A549 (cell line): ENCODE measurements around the gene TMEM108. TPM values are rescaled to one million over a fixed set of nuclear protein-coding genes. Genes with fewer than 3 reads are reported as not detected.

Experiments
- ATAC-seq, 2 experiments: fragments of 200-7000 bp in 1 of 2; fragments of >200 bp in 1 of 2; cut with Nextera tagmentation in 1 of 2; cut with Tn5 transposase in 1 of 2; 3 replicates each; pipeline versions ENCODE4 v1.8.0 to v1.9.1; 2018 to 2020; ENCODE audit warnings: mild to moderate bottlenecking in 1 of 2, moderate library complexity in 1 of 2
- CTCF ChIA-PET: fragments of 300-600 bp; sonication (Branson Sonifier 250); formaldehyde crosslinking; extraction: SDS; loops from one replicate; lab custom pipeline; 2021; ENCODE audit warnings: antibody characterized with exemption, inconsistent platforms; lab: Yijun Ruan, JAX
- POLR2A ChIA-PET: fragments of 350-600 bp; formaldehyde crosslinking; extraction: SDS; loops from one replicate; lab custom pipeline; 2021; ENCODE audit warnings: antibody characterized with exemption, inconsistent platforms; lab: Yijun Ruan, JAX
- DNase-seq, 2 experiments: peaks; one replicate each; pipeline versions ENCODE4 v3.0.0 to v3.0.0-alpha.2; 2011 to 2016; ENCODE audit warnings: low read depth in 1 of 2, low spot score in 1 of 2
- FAIRE-seq: peaks from 2 replicates; lab custom pipeline; 2011; peaks lifted over from hg19 to GRCh38; lab: Jason Lieb, UNC
- H3K27ac ChIP-seq, 2 experiments: fragments of >200 bp; sonication (Bioruptor Twin); formaldehyde crosslinking; 3 replicates each; pipeline ENCODE4 v1.5.1; 2016 to 2017
- H3K4me1 ChIP-seq: fragments of >200 bp; sonication (Bioruptor Twin); formaldehyde crosslinking; 3 replicates; pipeline ENCODE4 v1.6.1; 2016
- H3K4me2 ChIP-seq: fragments of >200 bp; sonication (Bioruptor Twin); formaldehyde crosslinking; 3 replicates; pipeline ENCODE4 v1.6.1; 2016
- H3K4me3 ChIP-seq: fragments of >200 bp; sonication (Bioruptor Twin); formaldehyde crosslinking; 3 replicates; pipeline ENCODE4 v1.5.1; 2016
- H3K9me3 ChIP-seq: fragments of >200 bp; sonication (Bioruptor Twin); formaldehyde crosslinking; 3 replicates; pipeline ENCODE4 v1.6.1; 2016
- BHLHE40 ChIP-seq: IDR thresholded peaks from 2 replicates; pipeline ENCODE4 v1.6.1; 2012; ENCODE audit warnings: low read depth, low read length, inconsistent platforms
- CBX2 ChIP-seq: fragments of 200-600 bp; sonication (generic); IDR thresholded peaks from 2 replicates; pipeline ENCODE4 v1.6.1; 2016; ENCODE audit warnings: low read depth, mild to moderate bottlenecking, borderline replicate concordance
- CHD4 ChIP-seq: fragments of 200-600 bp; sonication (generic); IDR thresholded peaks from 2 replicates; pipeline ENCODE4 v1.6.1; 2016; ENCODE audit warnings: antibody characterized with exemption, mild to moderate bottlenecking, borderline replicate concordance
- EHMT2 ChIP-seq: fragments of 200-600 bp; sonication (generic); IDR thresholded peaks from 2 replicates; pipeline ENCODE4 v1.6.1; 2016; ENCODE audit warnings: antibody characterized with exemption, low read depth, mild to moderate bottlenecking, moderate library complexity
- EP300 ChIP-seq, 2 experiments: fragments of >200 bp; sonication (Bioruptor Twin); formaldehyde crosslinking; IDR thresholded peaks; 2 replicates in 1 of 2; 3 replicates in 1 of 2; pipeline ENCODE4 v1.6.1; 2016 to 2017
- FOSL2 ChIP-seq, 2 experiments: fragments of 450-650 bp in 1 of 2; fragments of >200 bp in 1 of 2; sonication (Bioruptor Twin) in 1 of 2; formaldehyde crosslinking; IDR thresholded peaks; 2 replicates each; pipeline versions ENCODE4 v1.5.0 to v1.6.1; 2016 to 2020; ENCODE audit warnings: mild to moderate bottlenecking in 1 of 2, moderate library complexity in 1 of 2
- HDAC2 ChIP-seq: fragments of 200-600 bp; sonication (generic); IDR thresholded peaks from 2 replicates; pipeline ENCODE4 v1.6.1; 2016
- HOXA7 ChIP-seq: fragments of 250-450 bp; sonication (Bioruptor Pico); IDR thresholded peaks from 2 replicates; pipeline ENCODE4 v1.5.0; 2020; ENCODE audit warnings: mild to moderate bottlenecking, moderate library complexity
- HOXB13 ChIP-seq: fragments of 250-450 bp; sonication (Bioruptor Pico); IDR thresholded peaks from 2 replicates; pipeline ENCODE4 v1.5.0; 2020; ENCODE audit warnings: low read depth, mild to moderate bottlenecking, moderate library complexity
- HOXB5 ChIP-seq: fragments of 250-450 bp; sonication (Bioruptor Pico); IDR thresholded peaks from 2 replicates; pipeline ENCODE4 v1.5.0; 2020; ENCODE audit warnings: mild to moderate bottlenecking, moderate library complexity
- JUN ChIP-seq, 2 experiments: fragments of >200 bp; sonication (Bioruptor Twin); formaldehyde crosslinking; IDR thresholded peaks; 2 replicates in 1 of 2; 3 replicates in 1 of 2; pipeline ENCODE4 v1.6.1; 2016 to 2017
- JUNB ChIP-seq: fragments of >200 bp; sonication (Bioruptor Twin); formaldehyde crosslinking; IDR thresholded peaks from 2 replicates; pipeline ENCODE4 v1.6.1; 2016
- KDM1A ChIP-seq: fragments of 200-600 bp; sonication (generic); IDR thresholded peaks from 2 replicates; pipeline ENCODE4 v1.6.1; 2016; ENCODE audit warnings: low read depth, mild to moderate bottlenecking
- MAFK ChIP-seq: fragments of 450-650 bp; IDR thresholded peaks from 2 replicates; pipeline ENCODE4 v1.6.1; 2014; ENCODE audit not compliant: partially characterized antibody
- MYC ChIP-seq: IDR thresholded peaks from 2 replicates; pipeline ENCODE4 v1.6.1; 2012; ENCODE audit warnings: mild to moderate bottlenecking, inconsistent platforms, low read length, improper control_type of control experiment, borderline replicate concordance
- NFE2L2 ChIP-seq: fragments of 150-350 bp; conservative IDR thresholded peaks from 2 replicates; pipeline ENCODE4 v1.6.1; 2014; ENCODE audit warnings: low read length
- NR3C1 ChIP-seq: fragments of >200 bp; sonication (Bioruptor Twin); formaldehyde crosslinking; IDR thresholded peaks from 3 replicates; pipeline ENCODE4 v1.6.1; 2017
- POLR2AphosphoS2 ChIP-seq: conservative IDR thresholded peaks from 2 replicates; pipeline ENCODE4 v1.6.1; 2012; ENCODE audit warnings: low read length, improper control_type of control experiment, inconsistent platforms
- RAD21 ChIP-seq, 2 experiments: fragments of >200 bp in 1 of 2; sonication (Bioruptor Twin) in 1 of 2; formaldehyde crosslinking in 1 of 2; IDR thresholded peaks in 1 of 2; conservative IDR thresholded peaks in 1 of 2; 2 replicates in 1 of 2; 3 replicates in 1 of 2; pipeline ENCODE4 v1.6.1; 2012 to 2018; ENCODE audit warnings: inconsistent platforms in 1 of 2
- RARB ChIP-seq: fragments of 250-450 bp; sonication (Bioruptor Pico); IDR thresholded peaks from 2 replicates; pipeline ENCODE4 v1.8.0; 2021; ENCODE audit warnings: mild to moderate bottlenecking, moderate library complexity
- RFX5 ChIP-seq: fragments of 450-650 bp; IDR thresholded peaks from 2 replicates; pipeline ENCODE4 v1.7.1; 2014; ENCODE audit warnings: antibody characterized with exemption, mild to moderate bottlenecking, moderate library complexity
- RNF2 ChIP-seq: fragments of 200-600 bp; sonication (generic); IDR thresholded peaks from 2 replicates; pipeline ENCODE4 v1.6.1; 2016; ENCODE audit warnings: low read depth, mild to moderate bottlenecking, antibody characterized with exemption, moderate library complexity, borderline replicate concordance
- TFCP2L1 ChIP-seq: fragments of 250-450 bp; sonication (Bioruptor Pico); IDR thresholded peaks from 2 replicates; pipeline ENCODE4 v1.5.0; 2021; ENCODE audit warnings: mild to moderate bottlenecking
- ZFP36 ChIP-seq: fragments of 450-650 bp; IDR thresholded peaks from 2 replicates; pipeline ENCODE4 v1.6.1; 2014; ENCODE audit warnings: borderline replicate concordance; ENCODE audit not compliant: partially characterized antibody
- ZNF302 ChIP-seq: fragments of 250-450 bp; sonication (Bioruptor Pico); IDR thresholded peaks from 2 replicates; pipeline ENCODE4 v1.9.0; 2021; ENCODE audit warnings: inconsistent platforms, mild to moderate bottlenecking, moderate library complexity
- WGBS: methylation state at CpG from one replicate; pipeline ENCODE4 v1.1.6; 2017; ENCODE audit errors: missing lambda C conversion rate; 5-methylcytosine and 5-hydroxymethylcytosine counted together
- polyA plus RNA-seq, 4 experiments: library from polyadenylated mRNA; depleted of rRNA in 3 of 4; stranded (reverse); fragments of >200 nt; fragmentation: RNase III in 1 of 4; extraction: RNeasy Plus Mini Kit Qiagen cat#74134 plus additional on column Dnase treatment in 1 of 4; gene quantifications; 2 replicates in 3 of 4; 3 replicates in 1 of 4; pipeline ENCODE4 v1.2.3, GENCODE V29; 2011 to 2017
- TF ChIP-seq, protein P1 (sequence below): fragments of 250-450 bp; sonication (Bioruptor Pico); IDR thresholded peaks from 2 replicates; pipeline ENCODE4 v1.5.0; 2020; ENCODE audit warnings: low read depth, mild to moderate bottlenecking, moderate library complexity
- TF ChIP-seq, protein P2 (sequence below): IDR thresholded peaks from 2 replicates; pipeline ENCODE4 v1.6.1; 2012
- TF ChIP-seq, protein P3 (sequence below): fragments of >200 bp; sonication (Bioruptor Twin); formaldehyde crosslinking; IDR thresholded peaks from 2 replicates; pipeline ENCODE4 v1.6.1; 2016
- TF ChIP-seq, protein P4 (sequence below): fragments of 250-450 bp; sonication (Bioruptor Pico); IDR thresholded peaks from 2 replicates; pipeline ENCODE4 v1.5.0; 2021; ENCODE audit warnings: mild to moderate bottlenecking, moderate library complexity, borderline replicate concordance

The TMEM108 gene
- polyA plus RNA-seq, 2 of the 4 experiments (the other 2 are of a cell fraction), result not detected

DNA sequence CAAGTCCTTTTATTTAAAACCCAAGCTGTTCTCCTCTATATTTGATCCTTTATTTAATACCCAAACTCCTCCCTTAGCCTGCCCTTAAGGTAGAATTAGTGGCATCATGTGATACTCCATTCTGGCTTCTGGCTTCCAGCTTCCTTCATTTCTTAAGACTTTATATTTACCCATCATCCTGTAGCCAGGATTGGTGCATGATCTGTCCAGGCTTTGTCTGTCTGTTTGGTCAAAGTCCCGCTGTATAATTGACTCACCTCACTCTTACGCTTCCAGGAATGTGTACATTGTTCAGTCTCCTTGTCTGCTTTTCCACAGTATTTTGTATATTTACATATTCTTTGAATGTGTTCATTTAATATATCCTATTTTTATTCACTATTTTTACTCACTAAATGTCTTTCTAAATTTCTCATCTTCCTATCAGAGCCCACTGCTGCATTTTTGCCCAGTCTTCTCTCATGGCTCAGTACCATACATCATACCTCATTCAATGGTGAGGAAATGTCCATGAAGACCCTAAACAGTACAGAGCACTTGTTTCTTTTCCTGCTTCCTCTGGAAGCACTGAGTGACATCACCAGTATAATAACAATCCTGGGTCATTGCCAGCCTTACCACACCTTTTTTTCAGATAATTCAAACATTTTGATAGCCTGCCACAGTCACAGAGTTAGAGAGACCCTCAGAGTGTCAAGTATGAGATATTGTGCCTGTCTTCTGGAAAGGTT, 31.5 kb downstream of the TMEM108 start (continued):
- TF ChIP-seq ZNF302 (no peak), RFX5 (no peak)

DNA sequence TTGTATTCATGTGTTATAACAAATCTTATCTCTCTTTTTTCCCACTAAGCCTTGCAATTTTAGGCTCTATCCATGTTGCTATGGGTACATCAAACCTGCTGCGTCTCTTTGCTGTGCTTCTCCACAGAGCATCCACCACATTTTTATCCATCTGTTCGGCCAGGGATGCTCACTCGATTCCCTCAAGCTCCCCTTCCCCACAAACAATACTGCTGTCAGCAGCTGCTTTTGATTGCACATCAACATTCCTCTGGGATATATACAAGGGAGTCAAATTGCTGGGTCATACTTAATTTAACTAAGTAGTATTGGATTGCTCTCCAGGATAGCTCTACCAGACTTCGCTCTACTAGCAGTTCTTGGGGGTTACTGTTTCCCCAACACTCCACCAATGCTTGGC, 36.8 kb downstream of the TMEM108 start:
- POLR2A ChIA-PET, result no interaction called here
- TF ChIP-seq RAD21 (conservative IDR thresholded peaks at IDR 0.05 in 1 of 2, IDR thresholded peaks at IDR 0.05 in 1 of 2) (no peak), ZFP36 (no peak), RARB (CRISPR knock-in tag) (no peak), RFX5 (no peak), BHLHE40 (no peak), HDAC2 (no peak), FOSL2 (IDR thresholded peaks at IDR 0.05) (no peak), FOSL2 (CRISPR knock-in tag; IDR thresholded peaks at IDR 0.05) (no peak), JUNB (no peak), CHD4 (no peak), TFCP2L1 (CRISPR knock-in tag) (no peak), MAFK (no peak), POLR2AphosphoS2 (no peak), NR3C1 (no peak), JUN (IDR thresholded peaks at IDR 0.05) (no peak), HOXB13 (CRISPR knock-in tag) (no peak), HOXA7 (CRISPR knock-in tag) (no peak), CBX2 (no peak)
- TF ChIP-seq, protein P1, sequence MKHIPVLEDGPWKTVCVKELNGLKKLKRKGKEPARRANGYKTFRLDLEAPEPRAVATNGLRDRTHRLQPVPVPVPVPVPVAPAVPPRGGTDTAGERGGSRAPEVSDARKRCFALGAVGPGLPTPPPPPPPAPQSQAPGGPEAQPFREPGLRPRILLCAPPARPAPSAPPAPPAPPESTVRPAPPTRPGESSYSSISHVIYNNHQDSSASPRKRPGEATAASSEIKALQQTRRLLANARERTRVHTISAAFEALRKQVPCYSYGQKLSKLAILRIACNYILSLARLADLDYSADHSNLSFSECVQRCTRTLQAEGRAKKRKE (CRISPR knock-in tag), result no peak
- TF ChIP-seq, protein P2, sequence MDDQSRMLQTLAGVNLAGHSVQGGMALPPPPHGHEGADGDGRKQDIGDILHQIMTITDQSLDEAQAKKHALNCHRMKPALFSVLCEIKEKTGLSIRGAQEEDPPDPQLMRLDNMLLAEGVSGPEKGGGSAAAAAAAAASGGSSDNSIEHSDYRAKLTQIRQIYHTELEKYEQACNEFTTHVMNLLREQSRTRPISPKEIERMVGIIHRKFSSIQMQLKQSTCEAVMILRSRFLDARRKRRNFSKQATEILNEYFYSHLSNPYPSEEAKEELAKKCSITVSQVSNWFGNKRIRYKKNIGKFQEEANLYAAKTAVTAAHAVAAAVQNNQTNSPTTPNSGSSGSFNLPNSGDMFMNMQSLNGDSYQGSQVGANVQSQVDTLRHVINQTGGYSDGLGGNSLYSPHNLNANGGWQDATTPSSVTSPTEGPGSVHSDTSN, result no peak
- Histone ChIP-seq H3K27ac (no peak overlapping the region), H3K4me1 (no peaks in the 10 kb centered on the region), H3K4me3 (no peak overlapping the region), H3K4me2 (no peak overlapping the region), H3K9me3 (no peaks in the 10 kb centered on the region)
- CTCF ChIA-PET, result no interaction called here
- FAIRE-seq (no peak), DNase-seq (no peak), ATAC-seq (no peak)
- 3% methylated on average over 4 of the region's 4 CpGs for WGBS

DNA sequence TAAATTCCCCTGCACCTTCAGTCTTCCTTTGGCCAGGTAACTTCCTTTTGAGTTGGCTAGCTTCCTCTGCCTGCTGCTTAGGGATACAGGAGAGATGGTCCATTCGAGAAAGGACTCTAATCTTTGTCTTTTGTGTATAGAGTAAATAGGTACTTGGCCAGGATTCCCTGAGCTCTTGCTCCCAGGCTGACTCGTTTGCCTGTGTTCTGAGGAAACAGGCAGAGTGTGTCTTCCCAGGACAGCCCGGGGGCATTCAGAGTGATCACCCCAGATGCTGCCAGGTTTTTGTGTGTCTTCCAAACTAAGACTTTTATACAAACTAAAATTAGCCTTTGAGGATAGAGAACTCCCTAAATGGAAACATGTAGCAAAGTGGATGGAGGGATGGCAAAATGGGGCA, 39.5 kb downstream of the TMEM108 start:
- DNase-seq, result no peak
- H3K4me2 ChIP-seq, result no peak overlapping the region
- TF ChIP-seq ZNF302, result no peak
- no peak for TF ChIP-seq CHD4
- TF ChIP-seq, protein P3, sequence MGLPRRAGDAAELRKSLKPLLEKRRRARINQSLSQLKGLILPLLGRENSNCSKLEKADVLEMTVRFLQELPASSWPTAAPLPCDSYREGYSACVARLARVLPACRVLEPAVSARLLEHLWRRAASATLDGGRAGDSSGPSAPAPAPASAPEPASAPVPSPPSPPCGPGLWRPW, result no peak
- TF ChIP-seq, protein P1 (CRISPR knock-in tag), result no peak
- TF ChIP-seq HOXB5 (CRISPR knock-in tag), result no peak
- no peak for TF ChIP-seq KDM1A
- no peak for TF ChIP-seq NFE2L2
- TF ChIP-seq MYC, result no peak
- TF ChIP-seq POLR2AphosphoS2, result no peak
- TF ChIP-seq, protein P4, sequence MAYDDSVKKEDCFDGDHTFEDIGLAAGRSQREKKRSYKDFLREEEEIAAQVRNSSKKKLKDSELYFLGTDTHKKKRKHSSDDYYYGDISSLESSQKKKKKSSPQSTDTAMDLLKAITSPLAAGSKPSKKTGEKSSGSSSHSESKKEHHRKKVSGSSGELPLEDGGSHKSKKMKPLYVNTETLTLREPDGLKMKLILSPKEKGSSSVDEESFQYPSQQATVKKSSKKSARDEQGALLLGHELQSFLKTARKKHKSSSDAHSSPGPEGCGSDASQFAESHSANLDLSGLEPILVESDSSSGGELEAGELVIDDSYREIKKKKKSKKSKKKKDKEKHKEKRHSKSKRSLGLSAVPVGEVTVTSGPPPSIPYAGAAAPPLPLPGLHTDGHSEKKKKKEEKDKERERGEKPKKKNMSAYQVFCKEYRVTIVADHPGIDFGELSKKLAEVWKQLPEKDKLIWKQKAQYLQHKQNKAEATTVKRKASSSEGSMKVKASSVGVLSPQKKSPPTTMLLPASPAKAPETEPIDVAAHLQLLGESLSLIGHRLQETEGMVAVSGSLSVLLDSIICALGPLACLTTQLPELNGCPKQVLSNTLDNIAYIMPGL (CRISPR knock-in tag), result no peak
- TF ChIP-seq HOXA7 (CRISPR knock-in tag), result no peak
- no peak for TF ChIP-seq RNF2
- TF ChIP-seq EP300 (IDR thresholded peaks at IDR 0.05), result no peak
- no peak for TF ChIP-seq BHLHE40
- TF ChIP-seq RARB (CRISPR knock-in tag), result no peak
- TF ChIP-seq EHMT2, result no peak
- POLR2A ChIA-PET, result no interaction called here
- CTCF ChIA-PET, result no interaction called here
- H3K27ac ChIP-seq, result no peak overlapping the region
- no peaks in the 10 kb centered on the region for H3K9me3 ChIP-seq
- H3K4me3 ChIP-seq, result no peak overlapping the region
- H3K4me1 ChIP-seq, result no peaks in the 10 kb centered on the region
- ATAC-seq, result no peak
- 0% methylated on average over 3 of the region's 3 CpGs for WGBS
- FAIRE-seq, result no peak
